Fibroblast of skin of scalp (primary cell): ENCODE results near the gene EPHA4.
A peak's percentile ranks its signal among the peaks of the same experiment; 100 is the strongest.

ENCODE experiments used
- DNase-seq: peaks from one replicate; pipeline ENCODE4 v3.0.0-alpha.2; 2013

Gene EPHA4

DNA sequence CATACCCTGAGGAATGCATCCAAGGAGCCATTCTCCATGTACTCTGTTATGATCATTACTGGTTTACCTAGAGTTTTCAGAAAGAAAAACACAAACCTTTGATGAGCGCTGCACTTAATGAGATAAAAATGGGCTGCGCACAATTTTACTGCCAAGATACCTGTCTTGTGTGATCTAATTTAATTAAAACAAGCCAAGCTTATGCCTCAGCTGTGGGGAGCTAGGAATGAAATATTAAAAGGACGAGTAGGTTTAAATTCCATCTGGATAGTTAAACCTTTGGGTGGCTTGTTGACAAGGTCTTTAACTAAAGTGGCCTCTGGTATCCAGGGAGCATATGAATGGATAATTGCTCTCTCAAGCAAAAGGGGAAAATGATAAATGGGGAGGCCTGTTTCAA lies 135.0 kb downstream of the EPHA4 start:
- DNase-seq, result no peak

- DNase-seq, result no peak
These were observed 136.9 kb downstream of the EPHA4 start for GRCh38 chr2:221435171-221435570.

- no peak for DNase-seq
These were observed 138.0 kb downstream of the EPHA4 start for GRCh38 chr2:221434142-221434541.

GRCh38 chr2:221431477-221431876 lies 140.6 kb downstream of the EPHA4 start:
- DNase-seq, result no peak

DNA sequence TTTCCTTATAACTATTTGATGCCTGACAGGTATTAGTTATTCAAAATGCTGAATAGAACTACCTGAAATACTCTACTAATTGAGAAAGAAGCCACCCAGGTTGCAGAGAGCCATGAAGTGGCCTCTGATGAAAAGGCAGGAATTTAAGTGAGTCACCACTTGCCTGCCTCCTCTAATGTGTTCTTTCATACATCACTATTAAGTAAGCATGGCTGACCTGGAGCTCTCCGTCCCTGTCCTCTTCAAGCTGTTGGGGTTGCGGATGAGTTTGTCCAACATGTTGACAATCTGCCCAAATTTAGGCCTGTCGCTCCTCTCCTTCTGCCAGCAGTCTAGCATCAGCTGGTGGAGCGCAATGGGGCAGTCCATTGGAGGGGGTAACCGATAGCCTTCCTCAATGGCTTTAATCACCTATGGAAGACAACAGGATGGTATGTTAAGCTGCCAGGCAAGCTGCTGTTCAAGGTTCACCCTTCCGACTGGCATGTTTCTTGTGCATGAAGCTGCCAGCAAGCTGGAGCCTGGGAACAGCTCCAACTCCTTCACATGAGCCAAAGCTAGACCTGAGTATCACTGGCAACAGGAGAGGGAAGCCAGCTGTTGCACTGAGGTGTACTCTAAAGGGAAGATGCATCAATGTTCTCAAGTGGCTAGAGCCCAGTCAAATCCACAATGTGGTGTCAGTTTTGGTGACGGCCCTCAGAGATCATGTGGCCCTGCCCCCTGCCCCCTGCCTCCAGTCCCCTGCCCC lies 142.2 kb downstream of the EPHA4 start:
- DNase-seq, result no peak

GRCh38 chr2:221428896-221429295 lies 143.2 kb downstream of the EPHA4 start:
- no peak for DNase-seq

DNA sequence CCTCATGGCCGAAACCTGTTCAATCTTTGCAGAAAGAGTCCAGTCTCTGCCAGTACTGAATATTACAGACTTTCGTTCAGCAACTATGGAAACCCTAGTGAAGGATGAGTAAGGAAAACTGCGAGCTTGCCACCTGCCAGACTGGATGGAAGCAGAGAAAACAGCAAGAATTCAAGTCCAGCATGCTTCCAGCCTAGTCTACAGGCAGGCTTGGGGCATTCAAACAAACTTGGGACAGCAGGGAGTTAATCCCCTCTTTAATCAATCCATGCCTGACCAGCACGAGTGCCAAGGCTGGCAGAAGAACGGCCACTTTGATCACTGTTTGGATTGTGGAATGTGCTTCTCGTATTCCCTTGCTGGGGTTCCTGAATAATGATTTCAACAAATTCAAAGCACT lies 145.2 kb downstream of the EPHA4 start:
- DNase-seq, result no peak

DNA sequence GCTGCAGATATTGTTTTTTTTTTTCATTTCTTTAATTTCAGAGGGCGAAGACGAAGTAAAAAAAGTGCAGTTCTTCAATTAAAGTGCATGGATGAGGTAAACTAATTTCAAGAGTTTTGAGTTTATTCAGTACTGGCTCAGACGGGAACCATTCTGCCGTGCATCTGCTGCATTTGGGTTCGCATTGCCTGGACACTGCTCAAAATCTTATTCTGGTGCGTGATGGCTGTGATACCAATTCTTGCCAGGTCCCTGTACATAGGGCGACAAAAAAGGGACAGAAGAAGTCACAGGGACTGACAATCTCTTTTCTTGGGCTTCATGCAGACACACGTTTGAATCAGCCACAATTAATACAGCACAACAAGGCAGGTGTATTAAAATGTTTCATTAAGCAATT lies 146.2 kb downstream of the EPHA4 start:
- DNase-seq, result no peak

DNA sequence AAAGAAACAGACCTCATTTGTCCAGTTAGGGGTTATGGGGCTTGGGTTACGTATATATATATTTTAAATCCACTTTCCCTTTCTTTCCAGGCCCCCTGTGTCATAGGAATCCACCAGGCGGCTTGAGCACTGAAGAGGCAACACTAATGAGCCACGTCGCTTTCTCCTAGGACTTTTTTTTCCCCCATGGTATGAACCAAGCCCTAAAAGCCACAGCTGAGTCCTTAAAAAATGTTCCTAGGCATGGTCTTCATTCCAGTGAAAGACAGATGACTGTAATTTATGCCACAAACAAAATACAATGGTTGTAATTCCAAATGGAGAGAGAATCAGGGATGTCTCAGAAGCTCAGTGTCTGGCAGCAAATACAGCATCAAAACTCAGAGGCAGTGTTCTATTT lies 146.8 kb downstream of the EPHA4 start:
- DNase-seq, result peak; percentile 17

DNA sequence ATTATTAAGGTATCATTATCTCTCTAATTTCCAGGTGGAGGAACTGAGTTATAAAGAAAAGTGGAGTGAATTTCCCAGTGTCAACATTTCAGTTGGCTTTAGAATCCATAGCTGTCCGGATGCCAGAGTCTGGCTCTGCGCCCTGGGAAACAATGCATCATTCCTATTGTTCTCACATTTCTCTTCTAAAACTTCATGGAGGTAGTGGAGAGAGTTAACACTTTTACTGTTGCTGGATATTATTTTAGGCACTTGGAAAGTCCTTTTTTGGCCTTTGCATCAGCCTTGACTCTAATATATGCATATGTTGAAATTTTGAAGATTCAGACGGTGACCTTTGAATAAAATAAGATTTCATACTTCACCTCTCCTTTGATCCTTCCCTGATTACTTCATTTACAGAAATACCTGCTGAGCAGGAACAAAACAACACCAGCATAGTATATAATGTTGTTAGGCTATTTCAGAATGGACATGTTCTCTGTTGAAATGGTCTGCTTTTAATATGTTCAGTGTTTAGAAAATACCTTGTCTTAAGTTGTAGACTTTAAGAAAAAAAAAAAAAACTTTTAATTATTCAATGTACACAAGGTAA lies 148.8 kb downstream of the EPHA4 start:
- no peak for DNase-seq

- no peak for DNase-seq
These were observed 149.4 kb downstream of the EPHA4 start for GRCh38 chr2:221422516-221423209.

GRCh38 chr2:221420245-221420644 lies 151.9 kb downstream of the EPHA4 start:
- DNase-seq, result peak; percentile 11

GRCh38 chr2:221415789-221416188 lies 156.3 kb downstream of the EPHA4 start:
- DNase-seq, result no peak

DNA sequence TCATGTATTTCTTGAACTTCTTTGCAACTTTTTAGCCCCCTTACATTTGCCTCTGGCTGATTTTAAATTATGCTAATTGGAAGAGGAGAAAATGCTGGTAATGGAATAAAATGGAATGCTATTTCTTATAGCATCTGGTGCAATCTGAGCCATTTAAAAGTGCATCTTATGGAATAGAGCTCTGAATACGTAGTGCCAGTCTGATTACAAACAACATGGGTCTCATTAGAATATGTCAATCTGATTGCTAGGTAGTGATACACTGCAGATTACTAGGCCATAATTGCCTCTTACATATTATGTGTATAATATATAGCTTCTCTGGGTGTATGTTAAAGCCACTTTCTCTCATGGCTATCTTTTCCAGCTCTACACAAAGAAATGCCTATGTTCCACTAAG lies 159.1 kb downstream of the EPHA4 start:
- DNase-seq, result no peak

GRCh38 chr2:221410487-221410886 lies 161.6 kb downstream of the EPHA4 start:
- no peak for DNase-seq

- no peak for DNase-seq
These were observed 164.3 kb downstream of the EPHA4 start for GRCh38 chr2:221407765-221408164.

DNA sequence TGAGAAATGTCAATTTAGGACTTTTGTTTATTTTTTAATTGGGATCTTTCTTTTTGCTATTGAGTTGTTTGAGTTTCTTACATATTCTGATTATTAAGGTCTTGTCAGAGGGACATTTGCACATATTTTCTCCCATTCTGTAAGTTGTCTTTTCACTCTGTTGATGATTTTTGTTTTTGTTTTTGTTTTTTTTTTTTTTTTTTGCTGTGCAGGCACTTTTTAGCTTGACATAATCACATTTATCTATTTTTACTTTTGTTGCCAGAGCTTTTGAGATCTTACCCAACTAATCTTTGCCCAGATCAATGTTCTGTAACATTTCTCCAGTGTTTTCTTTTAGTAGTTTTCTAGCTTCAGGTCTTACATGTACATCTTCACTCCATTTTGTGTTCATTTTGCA lies 166.6 kb downstream of the EPHA4 start:
- no peak for DNase-seq

DNA sequence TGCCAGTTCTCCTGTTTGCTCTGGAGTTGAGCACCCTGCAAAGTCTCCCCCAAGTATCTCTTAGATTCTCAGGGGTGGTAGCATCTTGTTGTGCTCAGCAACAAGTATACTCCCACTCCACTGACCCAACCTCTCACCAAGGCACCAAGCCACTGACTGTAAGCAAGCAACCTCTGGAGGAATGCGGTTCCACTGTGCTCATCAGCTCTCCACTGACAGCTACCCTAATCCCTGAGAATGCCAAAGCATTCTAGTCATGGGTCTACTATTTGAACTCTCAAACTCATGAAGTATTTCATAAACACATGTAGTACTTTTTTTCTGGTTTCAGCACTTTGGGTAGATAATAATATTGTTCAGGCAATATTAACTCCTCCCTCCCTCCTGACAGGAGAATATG lies 170.0 kb downstream of the EPHA4 start:
- peak; percentile 60 for DNase-seq

DNA sequence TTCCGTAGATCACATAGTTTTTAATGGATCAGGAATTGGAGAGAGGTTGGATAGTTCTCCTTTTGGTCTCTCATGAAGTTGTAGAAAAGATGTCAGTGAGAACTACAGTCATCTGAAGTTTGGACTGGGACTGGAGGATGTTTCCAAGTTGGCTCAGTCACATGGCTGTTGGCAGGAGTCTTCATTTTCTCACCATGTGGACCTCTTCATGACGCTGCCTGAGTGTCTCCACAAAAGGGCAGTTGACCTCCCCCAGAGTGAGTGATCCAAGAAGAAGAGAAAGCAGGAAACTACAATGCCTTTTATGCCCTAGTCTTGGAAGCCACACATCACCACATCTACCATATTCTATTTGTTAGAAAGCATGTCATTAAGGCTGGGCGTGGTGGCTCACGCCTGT lies 171.7 kb downstream of the EPHA4 start:
- DNase-seq, result no peak

GRCh38 chr2:221399183-221399582 lies 172.9 kb downstream of the EPHA4 start:
- DNase-seq, result no peak

GRCh38 chr2:221397187-221397586 lies 174.9 kb downstream of the EPHA4 start:
- peak; percentile 1 for DNase-seq

DNA sequence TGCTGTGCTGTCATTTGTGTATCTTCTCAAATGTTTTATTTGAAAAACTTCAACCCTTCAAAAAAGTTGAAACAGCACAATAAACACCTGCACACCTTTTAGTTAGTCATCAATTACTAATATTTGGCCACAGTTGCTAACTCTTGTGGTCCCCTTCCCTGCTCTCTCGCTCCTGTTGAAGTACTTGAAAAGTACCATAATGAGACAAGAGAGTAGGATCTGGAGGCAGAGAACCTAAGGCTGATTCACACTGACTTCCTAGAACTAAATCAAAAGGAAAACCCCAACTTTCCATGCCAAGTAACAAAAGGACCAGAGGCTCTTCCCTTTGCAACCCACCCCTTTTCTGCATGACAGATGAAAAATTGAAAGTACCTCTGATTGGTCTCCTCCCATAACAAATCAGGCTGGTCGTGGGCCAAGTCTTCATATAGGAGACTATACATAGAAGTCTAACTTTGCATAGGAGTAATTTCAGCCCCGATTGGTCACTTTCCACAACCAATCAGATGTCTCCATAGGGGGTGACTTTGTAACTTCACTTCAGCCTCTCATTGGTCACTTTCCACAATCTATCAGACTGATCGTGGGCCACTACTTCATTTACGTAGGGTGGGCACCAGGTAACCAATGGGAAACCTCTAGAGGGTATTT lies 179.7 kb downstream of the EPHA4 start:
- no peak for DNase-seq

DNA sequence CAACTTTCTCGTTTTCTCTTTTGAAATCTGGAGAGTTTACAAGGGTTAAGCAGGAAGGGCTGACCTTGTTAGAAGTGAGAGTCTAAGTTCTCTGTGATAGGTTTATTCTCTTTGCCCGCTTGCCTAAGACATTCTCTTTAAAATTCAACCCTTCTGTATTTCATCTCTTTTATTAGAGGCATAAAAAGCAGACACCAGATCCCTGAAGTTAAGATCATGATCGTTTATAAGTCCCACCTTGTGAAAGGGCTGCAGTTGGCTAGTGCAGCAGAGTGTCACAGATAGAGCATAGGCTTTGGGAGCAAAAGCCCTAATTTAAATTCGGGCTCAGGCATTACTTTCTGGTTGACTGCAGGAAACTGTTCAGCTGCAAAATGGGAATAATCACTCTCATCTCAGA lies 181.2 kb downstream of the EPHA4 start:
- DNase-seq, result no peak

DNA sequence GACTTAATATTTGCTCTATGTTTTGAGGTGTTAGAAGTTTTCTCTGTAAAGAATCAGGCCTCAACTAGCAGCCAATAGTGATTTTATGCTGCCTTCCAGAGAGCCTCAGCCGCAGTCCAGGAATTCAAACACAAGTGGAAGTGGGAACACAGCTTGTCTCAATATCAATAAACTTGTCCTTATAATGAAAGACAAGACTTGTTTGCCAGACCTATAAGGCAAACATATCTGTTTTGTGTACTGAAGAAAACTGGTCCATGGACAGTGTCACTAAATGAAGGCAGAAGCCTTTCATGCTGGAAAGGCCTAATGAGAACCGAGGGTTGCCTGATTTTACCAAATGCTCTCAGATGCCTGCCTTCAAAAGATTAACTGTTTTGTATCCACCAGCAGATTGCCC lies 182.2 kb downstream of the EPHA4 start:
- DNase-seq, result no peak
